Right ventricle myocardium inferior (tissue), 1 donor: ENCODE results near the gene DLX5. TPM values are rescaled to one million over a fixed set of nuclear protein-coding genes. Genes with fewer than 3 reads are reported as not detected.

Experiments
- total RNA-seq: library from RNA; stranded (reverse); fragmentation: NEBNext Ultra II Directional; extraction: Animal tissue kit (Norgen Biotek cat#: 25700); gene quantifications from one replicate; pipeline ENCODE4 v1.2.1, GENCODE V29; 2021
- donor health status: DM: no; HTN: yes; CAD: no; lungs with severe emphysema.

The DLX5 gene
- total RNA-seq, 1 donor from 2014 or later = not detected

Other genes starting within 250 kb of the DLX5 start
- not detected for gene DLX6, start 19.3 kb downstream of the DLX5 start, total RNA-seq
- gene SDHAF3, start 92.9 kb upstream of the DLX5 start, total RNA-seq = 24.6 TPM